GM12891 (cell line): ENCODE results near the gene RNF10.
A peak's percentile ranks its signal among the peaks of the same experiment; 100 is the strongest.

Source experiments
- POLR2A ChIP-seq: IDR thresholded peaks from 2 replicates; pipeline ENCODE4 v1.6.1; 2011; ENCODE audit warnings: low read depth, low read length, control low read depth
- POLR2AphosphoS5 ChIP-seq: IDR thresholded peaks from 2 replicates; pipeline ENCODE4 v1.6.1; 2011; ENCODE audit warnings: low read depth, low read length, control low read depth
- POU2F2 ChIP-seq: IDR thresholded peaks from 2 replicates; pipeline ENCODE4 v1.6.1; 2011; ENCODE audit warnings: low read depth, mild to moderate bottlenecking, control low read depth, low read length, moderate library complexity

- TF ChIP-seq POLR2A (peak; percentile 43; the same call in 1 of the 2 replicates), POLR2AphosphoS5 (no peak), POU2F2 (no peak)
Measured at GRCh38 chr12:120534703-120535655, 823 bp downstream of the RNF10 start.
